IPS-18a (cell line): ENCODE data around the gene APAF1.

Experiments used
- H3K27ac ChIP-seq: one replicate; pipeline ENCODE4 v1.5.1; 2013; ENCODE audit warnings: low read length
- H3K27me3 ChIP-seq: one replicate; pipeline ENCODE4 v1.6.1; 2013; ENCODE audit warnings: mild to moderate bottlenecking, low read length; ENCODE audit not compliant: control insufficient read depth, insufficient read depth
- H3K36me3 ChIP-seq: one replicate; pipeline ENCODE4 v1.6.1; 2013; ENCODE audit warnings: low read depth, low read length; ENCODE audit not compliant: control insufficient read depth
- H3K4me1 ChIP-seq: one replicate; pipeline ENCODE4 v1.6.1; 2013; ENCODE audit warnings: low read depth, low read length; ENCODE audit not compliant: control insufficient read depth
- H3K4me3 ChIP-seq: one replicate; pipeline ENCODE4 v1.5.1; 2013; ENCODE audit warnings: low read length
- H3K9ac ChIP-seq: one replicate; pipeline ENCODE4 v1.6.1; 2013; ENCODE audit warnings: mild to moderate bottlenecking, low read length, moderate library complexity
- H3K9me3 ChIP-seq: one replicate; pipeline ENCODE4 v1.6.1; 2013; ENCODE audit warnings: low read depth, low read length; ENCODE audit not compliant: control insufficient read depth

The APAF1 gene

GRCh38 chr12:98709022-98709421 lies 63.9 kb downstream of the APAF1 start:
- H3K4me3 ChIP-seq = no peak overlapping the region
- H3K27me3 ChIP-seq = no peaks in the 10 kb centered on the region
- H3K9ac ChIP-seq = no peak overlapping the region
- H3K4me1 ChIP-seq = no peaks in the 10 kb centered on the region
- no peak overlapping the region for H3K27ac ChIP-seq
- H3K36me3 ChIP-seq = peaks cover 6% of the 10 kb centered on the region
- no peaks in the 10 kb centered on the region for H3K9me3 ChIP-seq

DNA sequence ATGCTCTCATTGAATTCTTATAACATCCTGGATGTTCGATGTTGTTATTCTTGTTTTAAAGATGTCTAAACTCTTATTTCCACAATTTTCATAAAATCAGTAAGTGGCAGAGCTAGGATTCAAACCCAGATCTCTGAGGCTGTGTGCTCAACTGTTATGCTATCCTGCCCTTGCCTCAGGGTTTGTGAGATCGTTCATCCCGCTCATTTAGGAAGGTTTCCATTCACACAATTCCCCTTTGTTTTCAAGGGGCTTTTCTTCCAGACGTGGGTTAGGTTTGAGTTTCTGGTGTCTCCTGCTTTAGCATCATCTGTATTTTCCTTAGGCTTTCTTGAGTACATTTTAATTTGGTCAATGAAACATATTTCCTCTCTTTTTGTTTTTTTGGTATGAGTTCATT lies 69.3 kb downstream of the APAF1 start:
- no peaks in the 10 kb centered on the region for H3K36me3 ChIP-seq
- no peaks in the 10 kb centered on the region for H3K4me1 ChIP-seq
- H3K4me3 ChIP-seq = no peak overlapping the region
- no peaks in the 10 kb centered on the region for H3K9me3 ChIP-seq
- no peaks in the 10 kb centered on the region for H3K27me3 ChIP-seq
- no peak overlapping the region for H3K27ac ChIP-seq
- no peak overlapping the region for H3K9ac ChIP-seq

- Histone ChIP-seq H3K9me3 (no peaks in the 10 kb centered on the region), H3K4me1 (no peaks in the 10 kb centered on the region), H3K9ac (no peak overlapping the region), H3K27me3 (no peaks in the 10 kb centered on the region), H3K36me3 (peaks cover under 1% of the 10 kb centered on the region), H3K27ac (no peak overlapping the region), H3K4me3 (no peak overlapping the region)
Observed at GRCh38 chr12:98719515-98720504, 74.7 kb downstream of the APAF1 start.

DNA sequence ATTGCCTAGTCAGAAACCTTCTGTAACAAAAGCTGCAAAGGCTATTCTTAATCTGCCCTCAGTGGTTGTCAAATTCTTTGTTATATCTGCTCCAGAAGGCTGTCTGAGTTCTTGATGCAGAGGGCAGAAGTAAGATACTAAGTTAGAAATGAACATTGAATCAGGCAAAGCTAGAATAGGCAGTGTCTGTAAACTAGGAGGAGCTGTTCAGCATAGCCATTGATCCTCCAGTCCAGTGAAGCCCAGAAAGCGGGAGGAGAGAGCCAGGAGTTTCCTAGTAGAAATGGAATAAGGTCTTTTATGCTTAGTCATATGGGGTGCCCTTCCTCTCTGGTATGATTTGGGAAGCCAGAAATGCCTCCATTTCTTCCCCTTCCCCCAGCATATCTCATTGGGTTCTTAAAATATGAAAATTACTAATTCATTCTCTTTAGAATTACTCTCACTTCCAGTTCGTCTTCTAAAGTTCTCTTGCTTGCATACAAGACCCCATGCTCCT lies 76.2 kb downstream of the APAF1 start:
- H3K4me3 ChIP-seq = no peak overlapping the region
- H3K9ac ChIP-seq = no peak overlapping the region
- peaks cover 3% of the 10 kb centered on the region for H3K36me3 ChIP-seq
- H3K9me3 ChIP-seq = no peaks in the 10 kb centered on the region
- no peaks in the 10 kb centered on the region for H3K27me3 ChIP-seq
- H3K4me1 ChIP-seq = no peaks in the 10 kb centered on the region
- no peak overlapping the region for H3K27ac ChIP-seq

DNA sequence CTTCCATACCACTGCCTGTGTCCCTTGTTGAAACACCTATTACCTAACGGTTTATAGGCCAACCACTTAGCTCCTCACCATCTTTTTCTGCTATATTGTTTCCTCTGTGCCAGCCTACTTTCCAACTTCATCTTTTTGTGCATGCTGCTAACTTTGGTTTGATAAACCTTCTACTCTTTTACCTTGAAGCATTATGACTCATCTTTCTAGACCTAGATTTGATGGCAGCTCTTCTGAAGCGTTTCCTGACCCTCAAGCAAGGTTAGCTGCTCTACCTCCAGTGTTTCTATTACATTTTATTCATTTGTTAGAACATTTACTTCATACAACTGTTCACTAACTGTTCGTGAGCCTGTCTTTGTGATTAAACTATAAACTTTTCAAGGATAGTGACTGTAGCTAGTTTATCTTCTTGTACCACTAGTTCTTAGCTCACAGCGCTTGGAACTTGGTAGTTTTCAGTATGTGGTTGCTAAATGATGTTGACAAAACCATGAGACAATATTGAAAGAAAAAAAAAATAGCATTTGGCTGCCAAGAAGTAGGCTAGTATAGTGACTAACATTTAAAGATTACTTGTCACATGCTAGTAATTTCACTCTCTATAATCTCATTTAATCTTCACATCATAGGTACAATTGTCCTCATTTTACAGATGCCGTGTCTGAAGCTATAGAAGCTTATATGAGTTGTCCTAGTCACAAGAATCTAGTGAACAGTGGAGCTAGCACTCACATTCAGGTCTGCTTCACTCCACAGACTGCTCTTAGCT lies 79.5 kb downstream of the APAF1 start:
- no peaks in the 10 kb centered on the region for H3K9me3 ChIP-seq
- no peak overlapping the region for H3K4me3 ChIP-seq
- no peak overlapping the region for H3K27ac ChIP-seq
- no peak overlapping the region for H3K9ac ChIP-seq
- peaks cover 6% of the 10 kb centered on the region for H3K36me3 ChIP-seq
- no peaks in the 10 kb centered on the region for H3K27me3 ChIP-seq
- no peaks in the 10 kb centered on the region for H3K4me1 ChIP-seq

DNA sequence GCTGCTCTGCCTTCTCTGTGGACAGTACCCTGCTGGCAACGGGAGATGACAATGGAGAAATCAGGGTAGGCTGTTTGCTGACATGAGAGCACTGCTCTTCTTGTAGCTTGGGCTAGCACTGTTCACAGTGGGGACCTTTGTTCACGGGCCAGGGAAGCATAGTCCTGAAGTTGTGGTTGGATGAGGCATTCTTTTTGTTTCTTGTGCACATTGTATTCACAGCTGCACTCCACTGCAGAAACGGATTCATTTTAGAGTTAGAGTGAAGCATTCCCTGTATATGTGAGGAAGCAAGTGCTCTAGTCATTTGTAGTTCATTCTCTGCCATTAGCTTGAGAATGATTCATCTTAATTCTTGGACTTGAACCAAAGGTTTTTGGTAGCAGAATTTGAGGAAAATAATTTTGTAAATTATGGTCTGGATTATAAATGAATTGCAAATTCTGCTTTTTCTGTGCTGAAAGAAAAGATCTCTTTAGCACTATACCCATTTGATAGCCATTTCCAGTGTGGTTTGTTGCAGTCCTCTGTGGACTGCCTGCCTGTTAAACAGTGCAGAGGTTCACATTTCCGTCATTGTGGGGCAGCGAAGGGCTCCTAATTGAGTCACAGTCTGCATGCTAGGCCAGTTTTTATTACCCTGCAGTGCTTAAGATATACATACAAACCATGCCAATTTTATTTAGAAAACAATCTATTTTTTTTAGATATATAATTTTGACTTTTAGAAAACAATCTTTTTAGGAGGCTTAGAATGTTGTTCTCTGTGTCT lies 80.6 kb downstream of the APAF1 start:
- peaks cover 11% of the 10 kb centered on the region for H3K36me3 ChIP-seq
- H3K9me3 ChIP-seq = no peaks in the 10 kb centered on the region
- no peak overlapping the region for H3K27ac ChIP-seq
- H3K4me1 ChIP-seq = no peaks in the 10 kb centered on the region
- no peaks in the 10 kb centered on the region for H3K27me3 ChIP-seq
- no peak overlapping the region for H3K9ac ChIP-seq
- H3K4me3 ChIP-seq = no peak overlapping the region

GRCh38 chr12:98727196-98727595 lies 82.1 kb downstream of the APAF1 start:
- Histone ChIP-seq H3K4me1 (no peaks in the 10 kb centered on the region), H3K4me3 (no peak overlapping the region), H3K9ac (no peak overlapping the region), H3K27me3 (no peaks in the 10 kb centered on the region), H3K36me3 (peaks cover 11% of the 10 kb centered on the region), H3K9me3 (no peaks in the 10 kb centered on the region), H3K27ac (no peak overlapping the region)

DNA sequence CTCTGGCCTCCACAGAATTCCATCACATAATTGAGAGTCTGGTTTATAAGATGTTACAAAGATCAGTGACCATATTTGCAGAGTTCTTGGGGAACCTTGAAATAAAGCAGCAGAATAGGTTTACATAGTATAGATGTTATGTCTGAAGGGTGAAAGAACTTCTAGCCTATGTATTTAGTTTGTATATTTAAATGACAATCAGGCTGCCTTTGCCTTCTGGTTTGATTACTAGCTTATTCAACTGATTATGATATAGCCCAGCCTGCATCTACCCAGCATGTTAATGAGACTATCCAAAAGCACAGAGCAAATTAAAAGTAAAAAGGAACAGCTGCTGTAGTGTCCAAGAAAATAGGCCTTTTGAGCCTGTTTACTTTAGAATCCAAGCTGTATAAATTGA lies 85.3 kb downstream of the APAF1 start:
- H3K27ac ChIP-seq = no peak overlapping the region
- no peaks in the 10 kb centered on the region for H3K4me1 ChIP-seq
- H3K4me3 ChIP-seq = no peak overlapping the region
- H3K9me3 ChIP-seq = no peaks in the 10 kb centered on the region
- peaks cover 8% of the 10 kb centered on the region for H3K36me3 ChIP-seq
- H3K9ac ChIP-seq = no peak overlapping the region
- no peaks in the 10 kb centered on the region for H3K27me3 ChIP-seq

DNA sequence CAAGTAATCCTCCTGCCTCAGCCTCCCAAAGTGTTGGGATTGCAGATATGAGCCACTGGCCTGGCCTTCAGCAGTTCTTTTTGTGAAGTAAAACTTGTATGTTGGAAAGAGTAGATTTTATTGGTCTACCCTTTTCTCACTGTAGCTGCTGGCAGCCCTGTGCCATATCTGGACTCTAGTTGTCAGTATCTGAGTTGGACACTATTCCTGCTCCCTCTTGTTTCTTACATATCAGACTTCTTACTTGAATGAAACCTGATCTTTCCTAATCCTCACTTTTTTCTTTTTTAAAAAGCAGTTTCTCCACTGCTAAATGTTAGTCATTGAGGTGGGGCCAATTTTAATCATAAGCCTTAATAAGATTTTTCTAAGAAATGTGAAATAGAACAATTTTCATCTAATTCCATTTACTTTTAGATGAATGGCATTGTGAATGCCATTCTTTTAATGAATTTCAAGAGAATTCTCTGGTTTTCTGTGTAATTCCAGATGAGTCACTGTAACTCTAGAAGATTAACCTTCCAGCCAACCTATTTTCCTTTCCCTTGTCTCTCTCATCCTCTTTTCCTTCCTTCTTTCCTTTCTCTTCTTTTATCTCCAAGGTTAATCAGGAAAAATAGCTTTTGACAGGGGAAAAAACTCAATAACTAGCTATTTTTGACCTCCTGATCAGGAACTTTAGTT lies 88.7 kb downstream of the APAF1 start:
- H3K27me3 ChIP-seq = no peaks in the 10 kb centered on the region
- H3K4me3 ChIP-seq = no peak overlapping the region
- no peak overlapping the region for H3K27ac ChIP-seq
- peaks cover 5% of the 10 kb centered on the region for H3K36me3 ChIP-seq
- H3K9me3 ChIP-seq = no peaks in the 10 kb centered on the region
- no peak overlapping the region for H3K9ac ChIP-seq
- H3K4me1 ChIP-seq = no peaks in the 10 kb centered on the region

DNA sequence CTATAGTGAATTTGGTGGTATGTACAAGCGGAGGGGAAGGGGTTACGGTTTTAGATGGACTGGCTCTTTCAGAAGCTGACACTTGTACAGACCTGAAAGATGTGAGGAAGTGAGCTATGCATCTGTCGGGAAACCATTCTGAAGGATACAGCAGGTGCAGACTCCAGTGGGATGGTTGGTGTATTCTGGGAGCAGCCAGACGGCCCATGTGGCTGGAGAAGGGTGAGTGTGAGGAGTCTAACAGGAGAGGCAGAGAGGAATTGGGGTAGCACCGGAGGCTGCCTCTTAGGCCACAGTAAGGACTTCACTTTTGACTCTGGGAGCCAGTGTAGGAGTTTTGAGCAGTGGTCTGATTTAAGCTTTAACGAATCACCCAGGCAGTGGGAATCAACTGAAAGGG lies 90.7 kb downstream of the APAF1 start:
- Histone ChIP-seq H3K27ac (no peak overlapping the region), H3K9ac (no peak overlapping the region), H3K36me3 (no peaks in the 10 kb centered on the region)

More for the DNA sequence above, 90.7 kb downstream of the APAF1 start:
- no peaks in the 10 kb centered on the region for H3K27me3 ChIP-seq
- H3K4me1 ChIP-seq = no peaks in the 10 kb centered on the region
- H3K9me3 ChIP-seq = no peaks in the 10 kb centered on the region
- H3K4me3 ChIP-seq = no peak overlapping the region
